HG02840 (cell line): ENCODE results near the gene TAGLN2.

Experiments
- ATAC-seq: cut with Tn5 transposase; IDR thresholded peaks from one replicate; pipeline ENCODE4 v1.9.1; 2021; ENCODE audit warnings: mild to moderate bottlenecking, moderate library complexity, moderate number of reproducible peaks; ENCODE audit not compliant: unreplicated experiment, low FRiP score

Gene TAGLN2

DNA sequence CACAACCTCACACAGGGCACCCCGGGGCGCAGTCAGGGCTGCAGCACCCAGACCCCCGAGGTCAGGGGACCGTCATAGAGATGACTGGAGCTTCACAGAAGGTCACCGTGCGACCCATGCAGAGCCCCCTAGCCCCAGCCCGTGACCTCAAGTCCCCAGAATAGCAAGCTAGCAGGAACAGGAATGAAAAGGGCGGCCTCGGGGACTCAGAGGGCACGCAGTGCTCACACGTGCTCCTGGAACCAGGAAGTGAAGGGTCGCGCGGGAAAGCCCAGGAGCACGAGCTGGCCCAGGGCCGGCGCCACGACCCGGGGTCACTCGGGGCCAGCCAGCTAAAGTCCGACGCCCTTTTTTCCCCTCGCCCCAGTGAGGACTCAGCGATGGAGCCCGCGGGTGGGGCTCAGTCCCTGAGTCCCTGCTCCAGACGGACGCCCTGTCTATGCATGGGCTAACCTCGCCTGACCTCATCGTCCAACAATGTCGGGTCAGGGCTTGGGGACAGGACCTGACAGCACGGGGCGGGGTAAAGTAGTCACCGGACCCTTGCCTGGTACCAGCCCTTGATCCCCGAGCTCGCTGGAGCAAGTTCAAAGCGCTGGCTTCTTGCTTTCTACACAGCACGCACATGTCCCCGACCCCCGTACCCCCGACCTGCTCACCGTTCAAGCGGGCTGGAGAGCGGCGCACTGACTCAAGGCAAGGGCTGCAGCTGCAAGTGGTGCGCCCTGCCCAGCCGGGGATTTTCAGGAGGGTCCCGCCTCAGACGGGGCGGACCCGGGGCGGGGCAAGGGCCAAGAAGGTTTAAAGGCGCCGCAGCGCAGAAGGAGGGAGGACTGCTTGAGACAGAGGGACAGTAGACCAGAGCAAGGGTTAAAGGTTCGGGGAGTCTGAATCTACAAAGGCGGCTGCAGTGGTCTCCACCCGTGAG, at the start of gene TAGLN2:
TSS of gene TAGLN2 (minus strand) at position 717 of the 928 bp plus-strand sequence. CDS start 4,998 bp downstream, outside the sequence.
- ATAC-seq = peak; percentile 48

- no peak for ATAC-seq
Observed at GRCh38 chr1:159974350-159974965, 49.2 kb upstream of the TAGLN2 start.

DNA sequence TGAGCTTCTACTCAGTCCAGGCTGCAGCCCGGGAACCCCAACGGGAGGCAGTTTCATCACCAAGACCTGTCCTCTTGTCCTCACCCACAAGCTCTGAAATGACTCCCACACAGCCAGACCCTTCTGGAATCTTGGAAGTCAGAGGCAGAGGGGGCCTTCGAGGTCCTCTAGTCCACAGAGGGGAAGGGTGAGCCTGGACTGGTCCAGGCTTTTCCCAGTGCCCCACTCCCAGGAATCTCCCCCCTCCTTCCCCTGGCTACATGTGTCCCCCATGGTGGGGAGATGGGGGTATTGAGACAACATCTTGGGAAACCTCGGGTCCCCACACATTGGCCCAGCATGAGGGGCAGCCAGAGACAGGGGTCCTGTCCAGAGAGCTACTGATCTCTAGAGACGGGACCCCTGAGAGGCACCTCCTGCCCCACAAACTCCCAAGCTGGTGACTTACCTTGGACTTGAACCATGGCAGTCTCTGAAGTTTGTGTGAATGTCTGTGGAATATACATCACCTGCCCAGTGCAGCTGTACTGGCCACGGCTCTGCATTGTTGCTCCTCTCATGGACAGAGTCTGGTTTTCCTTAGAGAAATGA, 48.1 kb upstream of the TAGLN2 start:
- ATAC-seq = no peak

DNA sequence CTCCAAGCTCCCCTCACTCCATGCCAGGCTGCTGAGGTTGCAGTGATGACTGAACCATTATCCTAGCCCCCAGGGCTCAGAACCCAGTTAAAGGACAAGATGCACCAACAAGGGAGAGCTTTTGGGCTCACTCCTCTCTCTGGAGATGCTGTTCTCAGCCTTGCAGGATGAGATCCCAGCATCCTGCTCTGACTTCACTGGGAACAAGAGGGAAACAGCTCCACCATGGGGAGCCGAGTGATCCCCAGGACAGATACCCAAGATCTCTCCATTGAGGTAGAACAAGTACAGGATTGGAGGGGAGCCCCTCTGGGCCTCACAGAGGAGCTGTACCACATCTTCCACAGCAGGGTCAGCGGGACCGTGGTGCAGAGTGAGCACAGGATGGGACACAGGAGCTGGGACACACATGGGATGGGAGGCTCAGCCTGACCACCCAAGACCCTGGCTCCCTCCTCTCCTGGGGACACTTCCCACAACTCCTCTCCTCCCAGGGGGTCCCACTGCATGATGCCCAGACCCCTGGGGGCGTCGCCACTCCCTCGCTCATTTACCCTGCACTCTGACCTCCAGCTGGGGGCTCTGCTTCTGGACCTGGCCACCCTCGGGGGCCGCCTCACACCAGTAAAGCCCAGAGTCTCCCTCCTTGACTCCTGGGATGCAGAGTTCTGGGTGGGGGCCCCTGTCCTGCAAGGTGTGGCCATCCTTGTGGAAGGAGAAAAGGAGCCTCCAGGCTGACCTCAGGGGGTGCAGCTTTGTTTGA, 47.3 kb upstream of the TAGLN2 start:
- no peak for ATAC-seq

DNA sequence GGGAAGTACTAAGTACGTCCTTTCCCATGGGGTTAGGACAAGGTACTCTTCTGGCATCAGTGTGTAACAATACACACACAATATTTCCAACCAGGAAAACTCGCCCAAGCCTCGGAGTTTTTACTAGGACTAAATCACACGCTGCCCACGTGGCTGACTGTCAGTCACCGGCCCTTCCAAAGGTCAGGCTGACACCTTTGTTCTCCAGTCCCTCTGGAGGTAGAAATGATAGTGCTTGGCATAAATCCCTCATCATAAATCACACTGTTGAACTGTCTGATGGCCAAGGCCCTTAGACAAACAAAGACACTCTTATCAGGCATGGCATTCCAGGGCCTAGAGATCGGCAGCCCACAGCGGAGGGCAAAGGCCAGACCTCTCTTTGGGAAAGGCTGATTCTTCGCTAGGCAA, 45.6 kb upstream of the TAGLN2 start:
- ATAC-seq = no peak

- ATAC-seq = no peak
Observed at GRCh38 chr1:159968901-159969300, 43.6 kb upstream of the TAGLN2 start.

DNA sequence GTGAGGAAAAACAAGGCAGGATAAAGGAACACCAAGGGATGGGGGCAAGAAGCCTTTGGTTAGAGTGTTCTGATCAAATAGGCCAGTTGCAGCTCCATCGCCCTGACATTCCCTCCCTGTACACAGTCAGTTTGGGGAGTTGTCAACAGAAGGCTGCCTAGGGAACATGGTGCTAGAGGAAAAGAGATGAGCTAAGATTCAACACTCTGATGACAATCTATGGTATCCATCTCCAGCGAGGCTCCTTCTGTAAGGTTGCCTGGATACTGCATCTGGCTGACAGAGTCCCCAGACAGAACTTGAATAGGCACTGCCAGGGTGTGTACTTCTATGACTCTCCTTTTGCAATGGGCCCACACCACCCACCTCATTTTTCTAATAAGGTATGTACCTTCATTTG, 40.0 kb upstream of the TAGLN2 start:
- no peak for ATAC-seq

GRCh38 chr1:159964144-159964543, 38.8 kb upstream of the TAGLN2 start:
- no peak for ATAC-seq

GRCh38 chr1:159962176-159962575, 36.9 kb upstream of the TAGLN2 start:
- no peak for ATAC-seq

GRCh38 chr1:159961636-159962035, 36.3 kb upstream of the TAGLN2 start:
- ATAC-seq = no peak

DNA sequence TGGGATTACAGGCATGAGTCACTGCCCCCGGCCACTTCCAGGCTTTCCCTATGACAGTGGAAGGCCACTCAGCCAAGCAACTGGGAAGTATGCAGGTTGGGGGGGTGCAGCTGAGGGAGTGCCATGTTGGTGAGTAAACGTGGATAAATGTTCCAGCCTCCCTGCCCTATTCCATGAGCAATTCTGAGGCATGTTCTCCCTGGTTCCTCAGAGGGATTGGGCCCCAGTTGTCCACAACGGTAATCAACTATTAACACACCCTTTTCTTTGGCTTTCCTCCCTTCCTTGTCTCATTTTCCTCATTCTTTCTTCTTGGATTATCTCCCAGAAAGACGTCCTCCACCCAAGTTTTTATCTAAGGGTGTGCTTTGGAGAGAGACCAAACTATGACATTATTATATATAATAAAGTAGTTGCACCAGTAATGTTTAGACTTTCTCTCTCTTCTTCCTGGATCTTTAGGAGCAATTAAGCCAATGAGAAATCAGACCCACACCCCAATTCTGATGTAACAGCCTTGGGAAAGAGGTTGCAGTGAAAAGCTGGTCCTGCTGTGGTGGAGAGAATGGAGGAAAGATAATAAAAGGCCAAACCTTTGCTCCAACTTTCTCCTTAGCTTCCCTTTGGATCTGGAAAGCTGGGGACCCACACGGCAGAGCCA, 35.5 kb upstream of the TAGLN2 start:
- no peak for ATAC-seq

DNA sequence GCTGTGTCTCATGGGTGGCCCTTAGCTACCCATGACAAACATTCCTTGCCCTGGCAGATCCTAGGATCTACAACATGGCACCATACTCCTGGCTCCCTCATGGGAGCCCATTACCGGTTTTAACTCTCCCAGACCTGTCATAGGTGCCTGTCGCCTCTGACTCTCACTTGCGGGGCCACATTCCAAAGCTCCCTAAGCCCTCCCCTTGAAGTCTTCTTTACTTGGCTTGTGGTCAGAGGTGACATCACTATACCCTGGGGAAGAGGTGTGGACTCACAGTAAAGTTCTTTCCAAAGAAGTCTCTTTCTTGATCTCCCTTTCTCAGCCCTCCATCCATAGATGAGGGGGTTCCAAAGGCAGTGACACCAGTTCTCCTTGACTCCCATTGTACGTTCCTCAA, 34.1 kb upstream of the TAGLN2 start:
- ATAC-seq = no peak

DNA sequence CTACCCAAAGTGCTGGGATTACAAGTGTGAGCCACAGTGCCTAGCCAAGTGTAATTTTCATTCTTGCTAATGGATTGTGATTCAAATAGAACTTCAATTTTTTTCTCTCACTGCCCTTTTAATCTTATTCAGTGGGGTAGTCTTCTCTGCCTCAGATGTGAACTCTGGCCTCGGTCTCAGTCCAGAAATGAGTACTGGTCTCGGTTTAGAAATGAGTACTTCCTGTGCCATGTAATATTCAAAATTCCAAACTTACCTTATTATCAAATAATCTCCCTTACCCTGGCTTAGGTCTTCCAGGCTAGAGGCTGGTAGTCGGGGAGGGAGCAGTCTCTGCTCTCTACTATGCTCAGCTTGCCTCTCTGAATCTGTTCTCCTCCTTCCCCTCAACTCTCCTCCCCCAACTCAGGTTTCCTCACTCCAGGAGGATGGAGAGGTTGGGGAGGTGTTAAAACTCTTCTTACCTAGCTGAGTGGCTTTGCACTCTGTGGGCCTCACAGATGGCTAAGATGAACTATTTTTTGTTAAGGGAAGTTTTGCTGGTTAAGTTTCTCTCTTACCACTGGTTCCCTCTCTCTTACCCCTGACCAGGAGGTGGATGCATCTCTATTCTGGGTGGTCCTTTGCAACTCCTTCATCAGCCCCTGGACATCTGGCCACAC, 33.5 kb upstream of the TAGLN2 start:
- no peak for ATAC-seq

DNA sequence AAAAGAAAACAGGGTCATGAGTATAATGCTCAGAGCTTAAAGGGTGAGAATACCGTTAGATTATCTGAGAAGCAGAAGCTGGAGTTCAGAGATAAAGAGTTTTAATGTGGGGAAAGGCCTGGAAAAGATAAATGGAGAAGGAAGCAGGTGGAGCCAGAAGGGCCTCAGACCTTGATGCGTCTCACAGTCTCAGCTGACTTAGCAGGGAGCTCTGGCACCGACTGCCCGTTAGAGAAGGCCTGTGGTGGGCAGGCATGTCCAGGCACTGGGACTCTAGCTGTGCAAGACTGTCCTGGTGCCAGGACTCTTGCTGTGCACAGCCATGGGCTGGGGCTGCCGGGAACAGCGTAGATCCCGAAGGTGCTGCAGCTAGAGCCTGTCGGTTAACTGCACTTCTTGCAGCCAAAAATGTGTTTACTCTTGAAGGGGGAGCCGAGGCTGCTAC, 32.5 kb upstream of the TAGLN2 start:
- no peak for ATAC-seq

- no peak for ATAC-seq
Observed at GRCh38 chr1:159955456-159955855, 30.1 kb upstream of the TAGLN2 start.

DNA sequence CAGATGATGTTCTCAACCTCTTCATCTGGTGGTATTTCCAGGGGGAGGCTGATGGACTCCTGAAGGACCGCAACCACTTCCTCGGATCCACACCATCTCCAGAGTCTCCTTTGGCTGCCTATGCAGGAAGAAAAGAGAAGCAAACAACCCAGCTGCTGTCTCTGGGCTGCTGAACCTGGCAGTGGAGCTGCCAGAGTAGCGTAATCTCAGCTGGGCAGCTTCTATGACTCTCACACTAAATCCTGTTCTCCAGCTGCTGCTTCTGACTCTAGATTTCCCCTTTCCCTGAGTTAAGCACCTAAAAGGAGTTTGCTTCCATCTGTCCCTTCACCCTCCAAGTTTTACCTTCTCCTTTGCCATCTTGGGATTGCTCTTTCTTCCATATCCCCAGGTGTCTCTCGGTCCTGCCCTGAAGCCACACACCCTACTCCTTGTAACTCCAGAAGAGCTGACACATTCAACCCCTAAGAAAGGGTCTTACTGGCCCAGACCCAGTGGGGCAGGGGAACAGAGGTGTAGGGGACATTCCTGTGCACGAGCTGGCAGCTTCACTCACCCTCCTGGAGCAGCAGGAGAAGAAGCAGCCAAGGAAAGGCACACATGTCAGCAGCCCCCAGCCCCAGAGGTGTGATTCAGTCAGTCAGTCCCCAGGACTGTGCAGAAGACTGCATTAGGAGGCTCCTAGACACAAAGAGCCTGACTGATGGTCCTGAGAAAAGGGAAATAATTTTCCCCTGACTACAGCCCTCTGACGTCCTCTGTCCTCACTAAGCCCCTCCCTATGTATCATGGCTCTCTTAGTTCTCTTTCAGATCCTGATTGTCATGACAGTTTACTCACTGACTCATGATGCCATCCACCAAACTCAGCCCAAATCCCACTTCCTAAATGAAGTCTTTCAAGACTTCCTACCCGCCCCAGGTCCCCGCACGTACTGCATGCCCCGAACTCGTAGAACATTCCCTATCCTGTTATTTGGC, 28.5 kb upstream of the TAGLN2 start, which contains the start of gene SLAMF9:
TSS of gene SLAMF9 (minus strand) at position 702 of the 980 bp plus-strand sequence. CDS start at position 602, 100 bp downstream.
- no peak for ATAC-seq

DNA sequence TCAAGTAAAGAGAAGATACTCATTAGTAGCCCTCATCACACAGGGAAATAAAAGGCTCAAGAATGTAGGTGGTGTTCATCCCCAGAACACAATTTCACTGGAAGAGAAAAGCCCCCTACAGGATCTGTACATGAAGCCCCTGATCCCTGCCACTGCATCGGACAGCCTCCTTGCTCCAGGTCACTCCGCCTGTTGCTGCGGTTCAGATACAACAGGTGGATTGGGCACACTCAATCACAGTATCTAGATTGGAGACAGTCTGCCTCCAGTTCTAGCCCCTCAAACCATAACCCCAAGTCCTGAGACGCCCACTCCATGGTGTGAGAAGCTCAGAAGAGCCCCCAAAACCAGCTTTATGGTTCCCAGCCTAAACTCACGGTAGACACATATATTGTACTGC, 27.6 kb upstream of the TAGLN2 start:
- no peak for ATAC-seq

DNA sequence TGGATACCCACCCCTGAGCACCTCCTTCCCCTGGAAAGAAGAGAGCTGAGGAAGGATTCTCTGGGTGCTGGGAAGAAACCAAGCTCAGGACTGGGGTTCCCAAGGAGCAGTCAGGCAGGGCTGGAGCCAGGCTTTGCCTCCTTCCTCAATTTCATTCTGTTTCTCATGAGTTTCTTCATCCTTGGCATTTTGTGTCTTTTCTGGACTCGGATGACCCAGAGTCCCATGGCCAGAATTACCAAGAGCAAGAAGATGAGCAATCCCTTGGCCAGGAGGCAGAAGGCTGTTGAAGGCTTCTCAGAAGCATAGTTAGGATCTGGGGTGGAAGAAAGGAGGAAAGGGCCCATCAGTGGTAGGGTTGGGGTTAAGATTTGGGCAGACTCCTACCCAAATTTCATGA, 26.2 kb upstream of the TAGLN2 start:
- ATAC-seq = no peak
